Astrocyte of the hippocampus (primary cell): Measurements from ENCODE around the gene EIF5AL1.
"Not testable (repeated sequence)": the region's sequence is repeated elsewhere in the genome, so short reads cannot be mapped to it uniquely, and the experiment has no call there.

ENCODE experiments used
- DNase-seq: peaks from one replicate; pipeline ENCODE4 v3.0.0; 2011; ENCODE audit warnings: low read depth, low spot score

The EIF5AL1 gene

GRCh38 chr10:79487296-79488194 lies 24.8 kb upstream of the EIF5AL1 start:
- DNase-seq = peak; percentile 84

DNA sequence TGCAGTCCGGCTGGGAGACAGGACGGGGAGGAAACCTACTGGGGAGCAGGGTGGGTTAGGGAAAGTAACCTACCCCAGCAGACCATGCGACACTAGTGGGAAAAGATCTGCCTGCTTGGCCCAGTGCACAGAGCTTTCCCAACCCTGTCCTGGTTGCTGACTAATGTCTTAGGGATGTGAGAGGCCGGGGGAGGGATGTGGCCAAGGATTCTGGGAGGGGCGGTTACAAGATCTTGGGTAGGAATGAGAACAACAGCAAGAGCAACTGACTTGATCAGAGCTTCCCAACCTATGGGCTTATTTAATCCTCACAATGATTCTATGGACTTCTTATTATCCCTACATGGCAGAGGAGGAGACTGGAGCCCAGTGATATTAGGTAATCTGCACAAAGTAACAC lies 24.0 kb upstream of the EIF5AL1 start:
- DNase-seq = peak; percentile 95

- DNase-seq = no peak
Observed at GRCh38 chr10:79488870-79489269, 23.5 kb upstream of the EIF5AL1 start.

DNA sequence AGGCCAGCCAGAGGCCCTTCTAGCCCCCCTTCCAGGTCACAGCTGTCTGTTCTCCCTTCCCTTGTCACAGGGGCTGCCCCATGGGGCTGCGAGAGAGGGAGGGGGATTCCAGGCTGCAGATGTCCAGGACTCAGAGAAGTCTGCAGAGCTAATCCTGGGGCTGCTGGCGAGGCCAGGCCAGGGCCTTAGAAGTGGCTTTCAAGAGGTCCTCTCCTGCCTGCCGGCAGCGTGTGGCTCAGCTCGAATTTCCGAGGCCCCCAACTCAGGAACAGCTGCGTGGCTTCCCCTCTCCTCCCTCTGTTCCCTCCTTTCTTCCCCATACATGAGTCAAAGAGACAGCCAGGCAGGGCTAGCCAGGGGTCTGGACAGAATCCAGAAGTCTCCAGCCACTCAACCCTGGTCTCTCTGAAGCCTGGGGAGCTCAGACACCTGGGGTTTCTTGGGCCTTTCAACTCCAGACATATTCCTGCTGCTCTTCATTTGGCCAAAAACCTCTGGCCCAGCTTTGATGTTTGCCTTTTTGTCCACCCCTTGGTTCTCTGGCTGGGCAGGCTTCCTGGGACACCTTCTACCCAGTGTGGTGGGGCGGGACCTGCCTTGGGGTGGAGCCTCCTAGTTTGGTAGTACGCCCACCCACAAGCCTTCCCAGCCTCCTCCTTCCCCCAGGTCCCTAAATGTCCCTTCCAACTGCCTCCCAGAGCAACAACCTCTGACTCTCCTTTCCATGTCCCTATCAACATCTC lies 21.8 kb upstream of the EIF5AL1 start:
- DNase-seq = peak; percentile 66

GRCh38 chr10:79491143-79491835 lies 21.0 kb upstream of the EIF5AL1 start:
- no peak for DNase-seq

GRCh38 chr10:79492256-79492655 lies 20.1 kb upstream of the EIF5AL1 start:
- DNase-seq = no peak

DNA sequence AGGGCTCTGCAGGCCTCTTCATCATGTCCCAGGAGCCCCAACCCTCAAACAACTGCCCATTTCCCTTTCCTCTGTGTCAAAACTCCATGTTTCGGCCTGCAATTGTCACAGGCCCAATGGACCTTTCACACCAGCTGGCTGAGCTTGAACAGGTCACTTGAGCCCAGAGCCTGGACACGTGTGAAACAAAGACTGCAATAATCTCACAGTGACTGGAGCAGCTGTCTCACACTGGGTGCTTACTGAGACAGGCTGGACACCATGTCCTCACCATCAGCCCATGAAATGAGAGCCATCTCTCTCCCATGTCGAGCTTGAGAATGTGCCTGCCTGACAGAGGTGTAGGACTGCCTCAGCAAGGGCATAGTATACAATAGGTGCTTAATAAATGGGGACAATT lies 19.5 kb upstream of the EIF5AL1 start:
- no peak for DNase-seq

GRCh38 chr10:79493806-79494205 lies 18.5 kb upstream of the EIF5AL1 start:
- DNase-seq = no peak

DNA sequence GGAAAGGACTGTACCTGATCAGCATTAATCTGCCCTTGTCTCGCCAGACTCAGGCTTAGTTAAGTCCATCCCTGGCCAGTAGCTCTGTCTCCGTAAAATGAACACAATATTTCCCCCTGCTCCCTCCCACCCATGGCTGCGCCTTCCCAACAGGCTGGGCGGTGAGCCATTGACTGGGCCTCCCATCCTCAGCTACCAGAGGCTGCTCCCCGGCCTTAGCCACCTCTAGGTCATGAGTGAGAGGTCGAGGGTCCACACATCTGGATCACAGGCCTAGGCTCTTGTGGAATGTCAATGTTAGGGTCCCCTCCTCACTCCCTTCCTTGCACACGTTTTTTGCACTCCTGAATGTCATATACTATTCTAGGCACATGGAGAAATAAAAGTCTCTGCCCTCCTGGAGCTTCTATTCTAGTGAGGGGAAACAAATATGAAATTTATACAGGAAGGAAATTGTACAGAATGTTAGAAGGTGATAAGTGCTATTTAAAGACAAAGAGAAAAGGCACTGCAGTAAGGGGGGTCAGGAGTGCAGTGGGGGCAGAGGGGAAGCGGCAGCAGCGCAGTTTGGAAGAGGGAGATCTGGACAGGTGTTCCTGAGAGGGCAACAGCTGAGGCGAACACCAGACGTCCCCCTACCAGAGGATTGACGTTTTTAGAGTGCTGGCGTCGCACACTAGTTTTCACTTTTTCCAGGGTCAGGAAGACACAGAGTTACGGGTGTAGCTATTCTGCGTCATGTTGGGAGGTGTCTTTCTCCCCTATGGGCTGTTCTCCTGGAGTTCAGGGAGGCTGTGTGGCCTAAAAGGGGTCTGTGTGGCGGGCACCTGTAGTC lies 17.2 kb upstream of the EIF5AL1 start:
- DNase-seq = no peak

DNA sequence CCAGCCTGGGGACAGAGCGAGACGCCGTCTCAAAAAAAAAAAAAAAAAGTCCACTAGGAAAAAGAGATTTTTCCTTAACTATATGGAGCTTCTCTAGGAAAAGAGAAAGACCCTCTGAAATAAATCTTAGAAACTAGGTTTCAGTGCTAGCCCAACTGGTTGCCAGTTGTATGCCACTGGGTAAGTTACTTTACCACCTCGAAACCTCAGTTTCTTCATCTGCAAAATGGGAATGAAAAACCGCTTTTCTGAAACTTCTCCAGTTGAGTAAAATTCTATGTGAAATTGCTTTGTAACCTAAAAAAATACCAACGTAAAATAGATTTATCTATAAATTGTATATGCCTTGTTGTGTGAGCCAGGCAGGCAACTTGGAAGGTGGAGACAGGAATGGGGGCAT lies 16.5 kb upstream of the EIF5AL1 start:
- DNase-seq = no peak

DNA sequence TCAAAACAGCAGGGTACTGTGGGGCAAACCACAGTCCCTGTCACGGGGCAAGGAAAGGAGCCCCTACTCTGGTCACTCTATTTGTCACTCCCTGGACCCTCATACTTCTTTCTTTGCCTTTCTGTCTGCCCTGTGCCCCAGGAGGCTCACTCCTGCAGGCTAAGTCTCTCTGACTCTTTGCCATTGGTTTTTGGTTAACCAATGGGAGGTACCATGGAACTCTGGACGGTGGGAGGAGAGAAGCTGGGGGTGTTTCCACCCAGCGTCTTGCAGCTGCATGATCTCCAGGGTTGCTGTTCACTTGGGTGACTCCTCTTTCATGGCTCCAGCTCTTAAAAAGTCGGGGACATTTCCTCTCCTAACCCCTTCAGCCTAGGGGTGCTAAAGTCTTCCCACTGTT lies 15.4 kb upstream of the EIF5AL1 start:
- no peak for DNase-seq

GRCh38 chr10:79498291-79498829 lies 14.0 kb upstream of the EIF5AL1 start:
- DNase-seq = no peak

GRCh38 chr10:79502561-79503309 lies 9.6 kb upstream of the EIF5AL1 start:
- peak; percentile 42 for DNase-seq

- not testable (repeated sequence) for DNase-seq
Observed at GRCh38 chr10:79503787-79504186, 8.5 kb upstream of the EIF5AL1 start.

GRCh38 chr10:79504483-79504882 lies 7.8 kb upstream of the EIF5AL1 start:
- not testable (repeated sequence) for DNase-seq

DNA sequence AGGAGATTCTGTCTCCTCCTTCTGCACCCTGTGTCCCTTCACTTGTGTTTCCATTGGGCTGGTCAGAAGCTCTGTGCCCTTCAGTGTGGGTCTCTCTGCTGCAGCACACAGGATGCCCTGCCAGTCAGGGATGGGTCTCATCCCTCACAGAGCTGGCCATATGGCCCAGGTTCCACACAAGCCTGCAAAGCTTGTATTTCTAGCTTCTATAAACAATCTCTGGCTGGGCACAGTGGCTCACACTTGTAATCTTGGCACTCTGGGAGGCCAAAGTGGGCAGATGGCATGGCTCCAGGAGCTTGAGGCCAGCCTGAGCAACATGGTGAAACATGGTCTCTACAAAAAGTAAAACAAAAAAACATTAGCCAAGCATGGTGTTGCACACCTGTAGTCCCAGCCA lies 7.0 kb upstream of the EIF5AL1 start:
- DNase-seq = not testable (repeated sequence)

DNA sequence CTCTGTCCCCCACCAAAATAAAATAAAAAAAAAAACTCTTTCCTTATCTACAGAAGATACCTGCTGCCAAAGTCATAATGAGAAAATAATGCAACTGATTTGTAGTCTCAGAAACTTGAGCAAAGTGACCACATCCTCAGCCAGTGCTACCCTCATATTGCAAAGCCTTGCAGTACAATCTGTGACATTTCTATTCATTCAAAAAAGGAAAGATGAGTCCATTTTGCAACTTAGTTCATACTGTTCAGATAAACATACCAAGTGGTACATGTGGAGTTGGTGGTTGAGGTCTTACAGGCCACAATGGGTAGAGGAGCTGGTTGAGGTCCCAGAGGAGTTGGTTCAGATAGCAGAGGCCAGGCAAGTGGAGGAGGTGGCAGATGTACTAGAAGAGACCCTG lies 6.5 kb upstream of the EIF5AL1 start:
- DNase-seq = no peak

- DNase-seq = no peak
Observed at GRCh38 chr10:79507440-79508167, 4.7 kb upstream of the EIF5AL1 start.

- DNase-seq = not testable (repeated sequence)
Observed at GRCh38 chr10:79508245-79508644, 4.1 kb upstream of the EIF5AL1 start.
